ENCODE measurements around the gene TCF7L1. TPM values are rescaled to one million over a fixed set of nuclear protein-coding genes. Genes with fewer than 3 reads are reported as not detected.

Gene TCF7L1
- total RNA-seq, 1 experiment from 2014 or later: 3.0 TPM

DNA sequence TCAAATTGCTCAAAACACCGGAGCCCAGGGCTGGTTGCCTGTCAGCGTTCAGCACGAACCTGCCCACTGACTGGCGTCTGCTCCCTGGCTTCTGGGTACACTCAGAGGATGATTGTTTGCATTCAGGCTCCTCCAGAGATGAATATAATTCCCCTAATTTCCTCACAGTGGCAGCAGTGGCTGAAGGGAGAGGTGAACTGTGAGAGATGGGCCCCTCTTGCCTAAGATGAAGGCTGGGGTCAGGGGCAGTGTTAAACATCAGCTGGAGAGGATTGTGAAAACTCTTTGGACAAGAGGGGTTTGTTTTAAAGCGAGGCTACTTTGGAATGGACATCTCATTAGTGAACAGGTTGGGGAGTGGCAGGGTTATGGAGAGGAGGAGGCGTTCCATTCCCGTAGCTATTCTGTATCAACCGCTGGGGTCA is 31.0 kb downstream of the TCF7L1 start:
- CTCF ChIA-PET: no interaction called here
- H3K27me3 Mint-ChIP-seq (ENCODE audit: unreplicated experiment): peaks cover 36% of the 10 kb centered on the region
- DNase-seq: no peak
- H3K27ac Mint-ChIP-seq (ENCODE audit: unreplicated experiment): no peak overlapping the region
- H3K36me3 Mint-ChIP-seq (ENCODE audit: insufficient read depth, unreplicated experiment): no peaks in the 10 kb centered on the region
- TF ChIP-seq, protein P1, sequence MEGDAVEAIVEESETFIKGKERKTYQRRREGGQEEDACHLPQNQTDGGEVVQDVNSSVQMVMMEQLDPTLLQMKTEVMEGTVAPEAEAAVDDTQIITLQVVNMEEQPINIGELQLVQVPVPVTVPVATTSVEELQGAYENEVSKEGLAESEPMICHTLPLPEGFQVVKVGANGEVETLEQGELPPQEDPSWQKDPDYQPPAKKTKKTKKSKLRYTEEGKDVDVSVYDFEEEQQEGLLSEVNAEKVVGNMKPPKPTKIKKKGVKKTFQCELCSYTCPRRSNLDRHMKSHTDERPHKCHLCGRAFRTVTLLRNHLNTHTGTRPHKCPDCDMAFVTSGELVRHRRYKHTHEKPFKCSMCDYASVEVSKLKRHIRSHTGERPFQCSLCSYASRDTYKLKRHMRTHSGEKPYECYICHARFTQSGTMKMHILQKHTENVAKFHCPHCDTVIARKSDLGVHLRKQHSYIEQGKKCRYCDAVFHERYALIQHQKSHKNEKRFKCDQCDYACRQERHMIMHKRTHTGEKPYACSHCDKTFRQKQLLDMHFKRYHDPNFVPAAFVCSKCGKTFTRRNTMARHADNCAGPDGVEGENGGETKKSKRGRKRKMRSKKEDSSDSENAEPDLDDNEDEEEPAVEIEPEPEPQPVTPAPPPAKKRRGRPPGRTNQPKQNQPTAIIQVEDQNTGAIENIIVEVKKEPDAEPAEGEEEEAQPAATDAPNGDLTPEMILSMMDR (IDR thresholded peaks at IDR 0.05; ENCODE audit: unreplicated experiment): no peak
- no TSS peak for BruUV-seq (replicated peaks)
- intact Hi-C loops (cut with micrococcal nuclease; ENCODE audit: unreplicated experiment): no loop called here
- no peaks in the 10 kb centered on the region for H3K4me1 Mint-ChIP-seq (ENCODE audit: low read depth, unreplicated experiment)
- H3K9me3 Mint-ChIP-seq (ENCODE audit: low read depth, unreplicated experiment): no peaks in the 10 kb centered on the region
- no peak overlapping the region for H3K4me3 Mint-ChIP-seq (ENCODE audit: low read depth, unreplicated experiment)

DNA sequence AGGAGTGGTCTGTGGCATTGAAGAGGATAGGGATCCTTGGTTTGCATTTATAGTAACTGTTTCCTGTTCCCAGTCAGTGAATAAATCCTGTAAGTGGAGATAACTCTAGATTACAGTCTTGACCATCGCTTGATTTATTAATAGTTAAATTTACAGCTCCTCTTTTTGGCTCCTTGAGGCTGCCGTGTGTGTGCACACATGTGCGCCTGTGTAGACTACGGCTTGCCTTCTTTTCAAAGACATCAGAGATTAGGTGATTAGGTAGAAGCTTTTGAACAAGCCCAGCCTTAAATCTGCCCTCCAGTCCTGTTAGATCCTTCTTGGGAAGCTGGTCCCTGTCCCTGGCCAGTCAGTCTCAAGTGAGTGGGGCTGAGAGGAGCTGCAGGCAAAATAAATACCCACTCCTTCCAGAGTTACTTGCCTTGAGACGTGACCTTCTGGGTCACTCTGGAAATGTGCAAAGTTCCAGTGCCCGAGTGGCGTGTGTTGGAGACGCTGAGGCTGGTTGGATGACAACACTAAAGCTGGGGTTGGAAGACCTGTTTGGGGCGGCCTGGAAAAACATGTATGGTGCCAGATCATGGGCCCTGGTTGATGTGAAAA is 32.0 kb downstream of the TCF7L1 start:
- Mint-ChIP-seq H3K9me3 (ENCODE audit: low read depth, unreplicated experiment) (no peaks in the 10 kb centered on the region), H3K36me3 (ENCODE audit: insufficient read depth, unreplicated experiment) (no peaks in the 10 kb centered on the region), H3K4me1 (ENCODE audit: low read depth, unreplicated experiment) (no peaks in the 10 kb centered on the region), H3K4me3 (ENCODE audit: low read depth, unreplicated experiment) (no peak overlapping the region), H3K27ac (ENCODE audit: unreplicated experiment) (no peak overlapping the region), H3K27me3 (ENCODE audit: unreplicated experiment) (peaks cover 41% of the 10 kb centered on the region)
- no peak for DNase-seq
- TF ChIP-seq, protein P1 (IDR thresholded peaks at IDR 0.05; ENCODE audit: unreplicated experiment): no peak
- BruUV-seq (replicated peaks): no TSS peak
- intact Hi-C loops (cut with micrococcal nuclease; ENCODE audit: unreplicated experiment): no loop called here
- CTCF ChIA-PET: interaction anchor here (1.2 kb wide), 1 partner anchor 16 kb away, joined by 3 read pairs; no protein-coding TSS in a partner anchor

DNA sequence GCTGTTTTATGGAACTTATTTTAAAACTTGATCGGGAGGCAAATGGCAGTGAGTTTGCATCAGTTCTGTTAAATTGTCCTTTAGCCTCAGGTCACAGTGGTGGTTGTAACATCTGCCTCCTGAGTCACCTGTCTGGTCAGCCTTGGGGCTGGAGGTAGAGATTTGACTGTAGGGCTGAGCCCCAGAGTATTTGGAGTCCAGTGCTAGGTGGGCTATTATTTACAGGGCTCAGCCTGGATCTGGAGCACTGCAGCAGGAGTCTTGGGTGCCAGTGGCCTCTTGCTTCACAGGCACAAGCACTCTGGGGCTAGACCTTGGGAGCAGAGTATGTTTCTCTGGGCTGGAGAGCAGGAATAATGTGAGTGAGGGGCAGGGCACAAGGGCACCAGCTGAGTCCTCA is 32.8 kb downstream of the TCF7L1 start:
- H3K9me3 Mint-ChIP-seq (ENCODE audit: low read depth, unreplicated experiment): no peaks in the 10 kb centered on the region
- CTCF ChIA-PET: interaction anchor here (1.2 kb wide), 1 partner anchor 15 kb away, joined by 3 read pairs; no protein-coding TSS in a partner anchor
- no peak for DNase-seq
- no peak overlapping the region for H3K27ac Mint-ChIP-seq (ENCODE audit: unreplicated experiment)
- H3K4me3 Mint-ChIP-seq (ENCODE audit: low read depth, unreplicated experiment): no peak overlapping the region
- intact Hi-C loops (cut with micrococcal nuclease; ENCODE audit: unreplicated experiment): no loop called here
- no TSS peak for BruUV-seq (replicated peaks)
- TF ChIP-seq, protein P1 (IDR thresholded peaks at IDR 0.05; ENCODE audit: unreplicated experiment): no peak
- no peaks in the 10 kb centered on the region for H3K36me3 Mint-ChIP-seq (ENCODE audit: insufficient read depth, unreplicated experiment)
- H3K4me1 Mint-ChIP-seq (ENCODE audit: low read depth, unreplicated experiment): no peaks in the 10 kb centered on the region
- H3K27me3 Mint-ChIP-seq (ENCODE audit: unreplicated experiment): peaks cover 49% of the 10 kb centered on the region

DNA sequence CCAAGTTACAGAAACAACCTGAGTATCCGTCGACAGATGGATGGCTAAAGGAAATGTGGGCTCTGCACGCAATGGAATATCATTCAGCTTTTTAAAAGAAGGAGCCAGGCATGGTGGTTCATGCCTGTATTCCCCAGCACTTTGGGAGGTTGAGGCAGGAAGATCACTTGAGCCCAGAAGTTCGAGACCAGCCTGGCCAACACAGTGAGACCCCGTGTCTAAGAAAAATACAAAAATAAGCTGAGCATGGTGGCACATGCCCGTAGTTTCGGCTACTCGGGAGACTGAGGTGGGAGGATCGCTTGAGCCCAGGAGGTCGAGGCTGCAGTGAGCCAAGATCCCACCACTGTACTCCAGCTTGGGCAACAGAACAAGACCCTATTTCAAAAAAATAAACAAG is 34.3 kb downstream of the TCF7L1 start:
- Mint-ChIP-seq H3K4me1 (ENCODE audit: low read depth, unreplicated experiment) (no peaks in the 10 kb centered on the region), H3K9me3 (ENCODE audit: low read depth, unreplicated experiment) (no peaks in the 10 kb centered on the region), H3K36me3 (ENCODE audit: insufficient read depth, unreplicated experiment) (no peaks in the 10 kb centered on the region), H3K27me3 (ENCODE audit: unreplicated experiment) (peaks cover 50% of the 10 kb centered on the region), H3K27ac (ENCODE audit: unreplicated experiment) (no peak overlapping the region), H3K4me3 (ENCODE audit: low read depth, unreplicated experiment) (no peak overlapping the region)
- CTCF ChIA-PET: no interaction called here
- intact Hi-C loops (cut with micrococcal nuclease; ENCODE audit: unreplicated experiment): no loop called here
- BruUV-seq (replicated peaks): no TSS peak
- no peak for DNase-seq
- TF ChIP-seq, protein P1 (IDR thresholded peaks at IDR 0.05; ENCODE audit: unreplicated experiment): no peak

Data from Calu3 (cell line).